GM19193 (cell line): ENCODE data around the gene CTPS1.

Source experiments
- POLR2A ChIP-seq: IDR thresholded peaks from 4 replicates; pipeline ENCODE4 v1.6.1; 2011; ENCODE audit not compliant: insufficient read depth, insufficient read length; ENCODE audit errors: extremely low read depth

Gene CTPS1

DNA sequence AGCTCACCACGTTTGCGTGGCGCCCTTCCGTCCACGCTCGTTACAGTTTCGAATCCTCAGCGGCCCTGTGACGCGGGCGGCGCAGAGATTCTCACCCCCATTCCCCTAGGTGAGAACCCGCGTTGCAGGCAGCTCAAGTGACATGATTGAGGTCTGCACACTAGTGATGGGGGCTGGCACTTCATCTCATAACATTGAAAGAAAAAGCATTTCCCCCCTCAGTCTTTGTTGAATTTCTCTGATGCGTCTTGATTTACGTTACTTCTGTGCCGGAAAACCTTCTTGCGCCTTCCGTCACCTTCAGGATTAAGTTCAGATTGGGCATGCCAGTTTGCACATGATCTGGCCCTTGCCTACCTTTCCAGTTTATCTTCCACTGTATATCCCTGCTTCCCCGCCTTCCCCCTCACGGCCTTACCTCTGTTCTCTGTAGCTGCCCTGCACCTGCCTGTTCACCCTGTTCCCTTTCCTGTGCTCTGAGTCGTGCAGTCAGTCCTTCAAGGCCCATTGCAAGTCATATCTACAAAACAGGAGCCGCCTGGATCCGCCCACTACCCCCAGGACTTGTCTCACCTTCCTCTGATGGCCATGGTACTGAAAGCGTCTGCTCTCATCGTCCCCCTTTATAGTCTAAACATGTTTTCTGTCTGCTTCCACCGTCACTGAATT lies 1.1 kb downstream of the CTPS1 start:
- TF ChIP-seq POLR2A = no peak

DNA sequence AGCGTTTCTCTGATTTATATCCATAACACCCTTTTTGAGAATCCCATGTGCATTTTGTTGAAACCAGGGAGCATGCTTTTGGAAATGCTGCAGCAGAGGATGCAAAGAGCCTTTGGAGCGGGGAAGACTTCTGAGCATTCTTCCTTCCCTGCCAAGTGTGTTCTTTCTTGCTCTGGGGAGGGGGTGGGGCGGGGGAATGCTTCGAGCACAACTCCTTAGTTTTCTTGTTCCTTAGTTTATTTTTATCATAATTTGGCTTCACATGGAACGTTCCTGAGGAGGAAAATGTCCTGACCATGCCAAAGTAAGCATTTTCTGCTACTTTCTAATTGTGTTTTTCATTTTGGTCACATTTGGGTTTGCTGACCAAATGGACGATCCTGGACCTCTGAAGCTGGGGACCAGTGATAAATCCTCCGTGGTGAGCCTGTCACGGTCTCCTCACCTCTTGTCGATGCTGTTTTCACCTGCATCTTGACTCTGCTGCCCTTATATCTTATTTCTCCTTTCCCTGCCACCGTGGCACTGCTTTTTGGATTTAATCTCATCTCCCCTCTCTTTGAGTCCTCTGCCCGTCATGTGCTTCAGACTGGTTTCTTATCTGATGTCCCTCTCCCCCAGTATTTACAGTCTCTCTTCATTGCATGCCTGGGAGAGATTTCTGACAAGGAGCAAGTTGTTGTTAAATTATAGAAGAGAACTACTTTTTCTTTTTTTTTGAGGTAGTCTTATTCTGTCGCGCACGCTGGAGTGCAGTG lies 2.4 kb downstream of the CTPS1 start:
- no peak for TF ChIP-seq POLR2A

DNA sequence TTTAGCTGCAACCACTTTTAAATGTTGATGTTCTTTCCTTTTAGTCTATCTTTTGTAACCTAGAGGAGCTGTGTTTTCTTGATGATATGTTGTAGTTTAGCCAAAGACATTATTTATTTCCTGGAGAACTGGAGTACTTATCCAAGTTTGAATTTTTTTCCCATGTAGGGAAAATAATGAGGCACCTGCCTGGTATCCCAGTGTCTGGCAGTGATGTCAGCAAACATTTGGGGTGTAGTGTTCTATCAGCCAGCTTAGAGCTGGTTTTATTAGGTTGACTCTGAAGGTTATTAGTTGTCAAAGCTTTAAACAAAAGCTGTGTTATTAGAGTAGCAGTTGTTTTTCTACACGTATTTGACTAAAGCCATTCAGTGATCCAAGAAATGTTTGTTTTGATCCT lies 3.2 kb downstream of the CTPS1 start:
- TF ChIP-seq POLR2A = no peak

DNA sequence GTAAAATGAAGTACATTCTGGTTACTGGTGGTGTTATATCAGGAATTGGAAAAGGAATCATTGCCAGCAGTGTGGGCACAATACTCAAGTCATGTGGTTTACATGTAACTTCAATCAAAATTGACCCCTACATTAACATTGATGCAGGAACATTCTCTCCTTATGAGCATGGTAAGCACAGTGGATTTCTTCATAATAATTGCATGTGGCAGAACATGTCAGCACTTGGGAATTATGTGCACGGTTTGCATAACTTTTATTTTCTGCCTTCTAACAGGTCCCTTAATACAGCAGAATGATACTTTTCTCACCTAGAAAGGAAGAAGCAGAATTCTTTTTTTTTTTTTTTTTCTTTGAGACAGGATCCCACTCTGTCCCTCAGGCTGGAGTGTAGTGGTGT lies 3.8 kb downstream of the CTPS1 start:
- TF ChIP-seq POLR2A = no peak

DNA sequence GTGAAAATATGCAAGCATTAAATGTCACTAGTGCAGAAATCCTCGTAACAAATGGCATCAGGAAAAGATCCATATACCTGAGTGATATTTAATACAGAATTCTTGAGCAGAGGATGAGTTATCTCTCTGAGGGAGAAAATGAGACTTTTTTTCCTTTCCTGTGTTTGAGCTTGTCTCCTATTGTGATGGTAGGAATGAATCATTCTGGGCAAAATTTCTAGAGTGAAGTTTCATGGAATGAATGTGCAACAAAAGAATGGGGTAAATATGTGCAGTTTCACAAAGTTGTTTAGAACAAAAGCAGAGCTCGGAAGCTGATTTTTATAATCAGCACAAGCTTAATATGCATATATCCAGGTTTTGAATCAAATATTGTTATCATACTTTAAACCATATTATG lies 4.6 kb downstream of the CTPS1 start:
- no peak for TF ChIP-seq POLR2A

DNA sequence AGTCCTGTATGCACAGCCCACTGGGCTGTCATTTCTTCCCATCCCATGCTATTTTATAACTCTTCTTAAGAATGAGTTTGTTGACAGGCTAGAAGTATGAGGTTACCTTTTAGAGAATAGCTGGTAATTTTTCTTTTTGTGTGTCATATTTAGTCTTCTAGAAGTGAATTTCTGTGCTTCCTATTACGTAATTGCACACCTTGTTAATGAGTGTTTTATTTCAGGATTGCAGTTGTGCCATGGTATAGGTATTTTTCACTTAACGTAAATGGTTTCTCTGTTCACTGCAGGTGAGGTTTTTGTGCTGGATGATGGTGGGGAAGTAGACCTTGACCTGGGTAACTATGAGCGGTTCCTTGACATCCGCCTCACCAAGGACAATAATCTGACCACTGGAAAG lies 5.0 kb downstream of the CTPS1 start:
- TF ChIP-seq POLR2A = no peak

DNA sequence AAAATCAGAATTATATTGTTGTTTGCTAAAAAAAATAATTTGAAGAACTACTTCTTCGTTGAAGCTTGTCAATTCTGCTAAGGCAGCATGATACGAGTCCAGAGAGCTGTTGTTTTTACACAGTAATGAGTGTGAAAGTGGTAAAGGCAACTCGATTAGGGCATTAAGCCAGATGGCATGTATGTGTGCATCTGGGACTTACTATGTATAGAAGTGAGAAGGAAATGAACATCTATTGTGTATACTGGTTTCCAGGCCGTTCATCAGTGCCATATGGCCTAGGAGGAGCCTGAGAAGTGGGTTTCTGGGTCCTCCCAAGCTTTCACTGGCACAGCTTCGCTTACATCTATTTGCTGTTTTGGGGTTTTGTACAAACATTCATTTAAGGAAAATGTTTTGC lies 5.7 kb downstream of the CTPS1 start:
- no peak for TF ChIP-seq POLR2A

DNA sequence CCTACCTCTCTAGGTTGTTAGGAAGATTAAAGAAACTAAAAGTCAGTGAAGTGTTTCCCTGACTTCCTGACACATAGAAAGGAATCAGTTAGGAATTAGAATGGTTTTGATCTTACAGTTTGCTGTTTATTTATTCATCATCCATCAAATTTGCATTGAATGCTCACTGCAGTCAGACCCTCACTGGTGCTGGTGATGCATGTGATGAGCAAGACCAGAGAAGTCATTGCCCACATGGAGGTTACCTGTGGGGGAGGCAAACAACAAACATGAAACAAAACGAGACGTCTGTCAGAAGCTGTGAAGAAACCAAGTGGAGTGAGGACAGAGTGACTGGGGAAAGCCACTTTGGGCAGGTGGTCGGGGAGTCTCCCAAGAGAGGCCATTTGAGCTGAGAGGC lies 6.4 kb downstream of the CTPS1 start:
- no peak for TF ChIP-seq POLR2A

DNA sequence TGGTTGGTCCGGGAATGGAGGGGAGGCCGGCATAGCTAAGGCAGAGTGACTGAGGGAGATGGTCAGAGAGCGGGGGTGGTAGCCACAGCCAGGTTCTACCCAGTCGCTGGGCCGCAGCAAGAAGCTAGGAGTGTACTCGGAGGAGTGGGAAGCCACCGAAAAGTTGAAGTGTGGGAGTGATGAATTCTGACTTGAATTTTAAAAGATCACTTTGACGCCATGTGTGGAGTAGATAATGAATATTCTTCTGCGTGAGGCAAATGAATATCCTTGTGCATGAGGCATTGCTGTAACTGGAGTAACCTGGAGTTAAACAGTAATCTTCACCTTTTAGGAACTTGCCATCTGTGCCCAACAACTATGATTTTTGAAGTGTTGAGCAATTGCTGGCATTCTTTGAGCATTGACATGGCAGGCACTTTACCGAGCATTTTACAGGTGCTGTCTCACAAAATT lies 6.9 kb downstream of the CTPS1 start:
- peak; percentile 4 for TF ChIP-seq POLR2A

DNA sequence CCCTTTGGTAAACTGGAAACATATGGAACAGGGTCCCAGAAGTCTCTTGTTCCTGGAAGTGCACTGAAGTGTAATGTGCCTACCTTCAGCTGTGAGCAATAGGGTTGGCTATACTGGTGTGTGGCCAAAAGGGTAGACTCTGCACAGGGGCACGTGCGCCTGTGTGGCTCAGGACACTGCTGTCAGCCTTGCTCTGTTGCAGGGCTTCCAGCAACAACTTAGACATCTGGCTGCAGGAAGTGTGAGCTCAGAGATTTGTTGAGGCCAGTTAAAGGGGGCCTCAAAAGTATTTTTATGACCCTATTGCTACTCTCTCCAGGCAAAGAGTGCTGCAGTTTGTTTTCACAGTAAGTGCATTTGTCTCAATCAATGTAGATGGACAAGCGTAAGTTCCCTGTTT lies 7.5 kb downstream of the CTPS1 start:
- peak; percentile 4 for TF ChIP-seq POLR2A

DNA sequence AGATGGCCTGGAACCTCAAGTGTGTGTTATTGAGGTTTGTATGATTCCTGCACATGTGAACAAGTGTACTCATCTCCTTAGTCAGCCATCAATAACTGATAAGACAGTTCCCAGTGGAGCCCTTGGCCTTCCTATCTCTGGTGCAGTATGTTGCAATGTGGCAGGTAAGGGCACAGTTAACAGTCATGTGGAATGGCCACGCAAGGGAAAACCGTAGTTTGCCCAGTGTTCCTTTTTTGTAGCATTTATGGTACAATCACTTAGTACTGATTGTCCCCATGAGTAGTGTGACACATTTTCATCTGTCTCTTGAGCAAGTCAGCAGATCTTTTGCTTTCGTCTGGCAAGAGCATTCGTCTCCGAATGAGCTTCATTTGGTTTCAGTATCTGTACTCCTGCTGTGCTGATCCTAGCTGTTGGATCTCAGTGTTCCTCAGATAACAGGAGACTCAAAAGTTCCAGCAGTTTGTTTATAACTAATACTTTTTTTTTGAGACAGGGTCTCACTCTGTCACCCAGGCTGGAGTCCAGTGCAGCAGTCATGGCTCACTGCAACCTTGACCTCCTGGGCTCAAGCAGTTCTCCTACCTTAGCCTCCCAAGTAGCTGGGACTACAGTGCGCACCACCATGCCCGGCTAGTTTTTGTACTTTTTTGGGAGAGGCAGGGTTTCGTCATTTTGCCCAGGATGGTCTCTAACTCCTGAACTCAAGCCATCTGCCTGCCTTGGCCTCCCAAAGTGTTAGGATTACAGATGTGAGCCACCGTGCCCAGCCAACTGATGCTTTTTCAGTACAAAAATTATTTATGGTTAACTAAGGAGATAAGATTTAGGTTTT lies 8.2 kb downstream of the CTPS1 start:
- no peak for TF ChIP-seq POLR2A

DNA sequence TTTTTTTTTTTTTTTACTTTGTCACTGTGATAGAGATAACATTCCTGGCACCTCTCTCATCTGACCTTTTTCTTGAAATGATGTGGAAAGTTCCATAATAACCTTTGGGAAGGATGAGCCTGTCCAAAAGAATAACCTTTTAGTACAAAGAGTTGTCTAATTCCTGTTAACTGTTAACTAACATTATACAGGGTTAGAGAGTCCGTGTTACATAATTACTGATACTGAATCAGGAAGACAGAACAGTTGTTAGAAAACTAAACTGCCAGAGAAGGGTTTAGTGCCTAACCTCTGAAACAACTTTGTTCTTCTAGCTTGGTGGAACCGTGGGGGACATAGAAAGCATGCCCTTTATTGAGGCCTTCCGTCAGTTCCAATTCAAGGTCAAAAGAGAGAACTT lies 8.8 kb downstream of the CTPS1 start:
- no peak for TF ChIP-seq POLR2A

DNA sequence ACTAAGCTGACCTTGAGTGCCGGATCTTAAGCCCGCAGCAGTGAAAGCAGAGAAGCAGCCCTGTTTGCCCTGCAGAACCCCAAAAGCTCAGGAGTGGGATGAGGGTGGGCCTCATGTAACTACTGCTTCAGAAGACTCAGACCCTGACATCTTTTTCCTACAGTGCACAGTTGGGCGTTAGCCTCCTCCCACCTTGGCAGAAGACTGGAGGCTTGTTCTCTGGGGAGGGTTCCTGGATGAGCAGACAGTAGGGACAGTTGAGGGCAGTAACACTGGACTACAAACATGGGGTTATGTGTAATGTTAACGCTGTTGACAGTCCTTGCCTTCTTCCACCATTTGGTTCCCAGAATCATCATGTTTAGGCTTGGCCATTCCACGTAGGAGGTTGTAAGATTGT lies 9.6 kb downstream of the CTPS1 start:
- no peak for TF ChIP-seq POLR2A

DNA sequence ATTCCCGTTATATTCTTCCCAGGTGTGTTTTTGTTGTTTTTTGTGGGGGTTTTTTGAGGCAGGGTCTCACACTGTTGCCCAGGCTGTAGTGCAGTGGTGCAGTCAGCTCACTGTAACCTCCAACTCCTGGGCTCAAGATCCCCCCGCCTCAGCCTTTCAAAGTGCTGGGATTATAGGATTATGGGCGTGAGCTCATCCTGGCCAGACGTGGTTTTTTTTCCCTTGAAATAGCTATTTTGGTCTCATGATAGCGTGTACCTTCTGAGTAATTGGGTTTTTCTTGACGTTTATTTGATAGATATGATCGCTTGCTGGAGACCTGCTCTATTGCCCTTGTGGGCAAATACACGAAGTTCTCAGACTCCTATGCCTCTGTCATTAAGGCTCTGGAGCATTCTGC lies 17.6 kb downstream of the CTPS1 start:
- TF ChIP-seq POLR2A = no peak

DNA sequence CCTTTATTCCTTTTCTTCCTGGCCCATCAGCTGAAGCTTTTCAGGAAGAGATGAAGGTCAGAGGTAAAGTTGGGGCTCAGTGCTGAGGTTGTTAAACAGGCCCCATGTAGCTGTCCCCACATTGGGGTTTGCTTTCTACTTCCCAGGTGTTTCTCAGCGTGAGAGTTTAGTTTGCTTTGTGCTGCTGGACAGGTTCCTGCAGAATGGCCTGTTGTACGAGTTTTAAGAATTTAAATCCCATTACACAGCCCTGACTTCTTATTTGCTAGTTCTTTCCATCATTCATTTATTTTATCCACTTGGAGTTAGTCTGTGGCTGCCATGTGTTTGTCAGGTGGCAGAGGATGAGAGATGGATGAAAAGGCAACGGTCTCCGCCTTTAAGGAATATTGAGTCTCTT lies 19.2 kb downstream of the CTPS1 start:
- no peak for TF ChIP-seq POLR2A
